HG03196 (cell line): ENCODE results near the gene PLEKHA5.
"Not testable (repeated sequence)": the region's sequence is repeated elsewhere in the genome, so short reads cannot be mapped to it uniquely, and the experiment has no call there.

Experiments used
- ATAC-seq: cut with Tn5 transposase; IDR thresholded peaks from one replicate; pipeline ENCODE4 v1.9.1; 2021; ENCODE audit not compliant: unreplicated experiment

Gene PLEKHA5

GRCh38 chr12:19273482-19274330, 144.2 kb downstream of the PLEKHA5 start:
- no peak for ATAC-seq

- no peak for ATAC-seq
Observed at GRCh38 chr12:19276767-19277166, 147.2 kb downstream of the PLEKHA5 start.

GRCh38 chr12:19277711-19278110, 148.2 kb downstream of the PLEKHA5 start:
- no peak for ATAC-seq

GRCh38 chr12:19278407-19278806, 148.9 kb downstream of the PLEKHA5 start:
- ATAC-seq: no peak

- ATAC-seq: no peak
Observed at GRCh38 chr12:19282133-19282699, 152.7 kb downstream of the PLEKHA5 start.

GRCh38 chr12:19284658-19285057, 155.1 kb downstream of the PLEKHA5 start:
- ATAC-seq: no peak

GRCh38 chr12:19285793-19286448, 156.4 kb downstream of the PLEKHA5 start:
- no peak for ATAC-seq

- ATAC-seq: no peak
Observed at GRCh38 chr12:19287302-19287701, 157.8 kb downstream of the PLEKHA5 start.

- ATAC-seq: no peak
Observed at GRCh38 chr12:19288161-19288560, 158.6 kb downstream of the PLEKHA5 start.

GRCh38 chr12:19288603-19289244, 159.2 kb downstream of the PLEKHA5 start:
- no peak for ATAC-seq

- no peak for ATAC-seq
Observed at GRCh38 chr12:19298836-19299605, 169.5 kb downstream of the PLEKHA5 start.

GRCh38 chr12:19299765-19300164, 170.2 kb downstream of the PLEKHA5 start:
- no peak for ATAC-seq

GRCh38 chr12:19301223-19301622, 171.7 kb downstream of the PLEKHA5 start:
- ATAC-seq: no peak

GRCh38 chr12:19301688-19302087, 172.2 kb downstream of the PLEKHA5 start:
- no peak for ATAC-seq

GRCh38 chr12:19302100-19302640, 172.6 kb downstream of the PLEKHA5 start:
- no peak for ATAC-seq

GRCh38 chr12:19303496-19303895, 174.0 kb downstream of the PLEKHA5 start:
- no peak for ATAC-seq

- no peak for ATAC-seq
Observed at GRCh38 chr12:19304149-19304750, 174.7 kb downstream of the PLEKHA5 start.

- ATAC-seq: not testable (repeated sequence)
Observed at GRCh38 chr12:19305621-19306020, 176.1 kb downstream of the PLEKHA5 start.

- no peak for ATAC-seq
Observed at GRCh38 chr12:19306366-19306765, 176.8 kb downstream of the PLEKHA5 start.

GRCh38 chr12:19307451-19307850, 177.9 kb downstream of the PLEKHA5 start:
- ATAC-seq: no peak
